GM12873 (cell line): Measurements from ENCODE around the gene RXRA.

Experiments used
- TF ChIP-seq, protein P1 (sequence below): IDR thresholded peaks from 2 replicates; pipeline ENCODE4 v1.5.1; 2012; ENCODE audit warnings: low read depth, mild to moderate bottlenecking, moderate library complexity, low read length, control low read depth; ENCODE audit not compliant: insufficient read depth; ENCODE audit errors: missing control alignments

RXRA gene

GRCh38 chr9:134460206-134460605, 134.0 kb downstream of the RXRA start:
- TF ChIP-seq, protein P1, sequence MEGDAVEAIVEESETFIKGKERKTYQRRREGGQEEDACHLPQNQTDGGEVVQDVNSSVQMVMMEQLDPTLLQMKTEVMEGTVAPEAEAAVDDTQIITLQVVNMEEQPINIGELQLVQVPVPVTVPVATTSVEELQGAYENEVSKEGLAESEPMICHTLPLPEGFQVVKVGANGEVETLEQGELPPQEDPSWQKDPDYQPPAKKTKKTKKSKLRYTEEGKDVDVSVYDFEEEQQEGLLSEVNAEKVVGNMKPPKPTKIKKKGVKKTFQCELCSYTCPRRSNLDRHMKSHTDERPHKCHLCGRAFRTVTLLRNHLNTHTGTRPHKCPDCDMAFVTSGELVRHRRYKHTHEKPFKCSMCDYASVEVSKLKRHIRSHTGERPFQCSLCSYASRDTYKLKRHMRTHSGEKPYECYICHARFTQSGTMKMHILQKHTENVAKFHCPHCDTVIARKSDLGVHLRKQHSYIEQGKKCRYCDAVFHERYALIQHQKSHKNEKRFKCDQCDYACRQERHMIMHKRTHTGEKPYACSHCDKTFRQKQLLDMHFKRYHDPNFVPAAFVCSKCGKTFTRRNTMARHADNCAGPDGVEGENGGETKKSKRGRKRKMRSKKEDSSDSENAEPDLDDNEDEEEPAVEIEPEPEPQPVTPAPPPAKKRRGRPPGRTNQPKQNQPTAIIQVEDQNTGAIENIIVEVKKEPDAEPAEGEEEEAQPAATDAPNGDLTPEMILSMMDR = no peak

GRCh38 chr9:134460896-134461295, 134.6 kb downstream of the RXRA start:
- TF ChIP-seq, protein P1 = no peak

GRCh38 chr9:134461426-134461982, 135.2 kb downstream of the RXRA start:
- TF ChIP-seq, protein P1 = no peak

DNA sequence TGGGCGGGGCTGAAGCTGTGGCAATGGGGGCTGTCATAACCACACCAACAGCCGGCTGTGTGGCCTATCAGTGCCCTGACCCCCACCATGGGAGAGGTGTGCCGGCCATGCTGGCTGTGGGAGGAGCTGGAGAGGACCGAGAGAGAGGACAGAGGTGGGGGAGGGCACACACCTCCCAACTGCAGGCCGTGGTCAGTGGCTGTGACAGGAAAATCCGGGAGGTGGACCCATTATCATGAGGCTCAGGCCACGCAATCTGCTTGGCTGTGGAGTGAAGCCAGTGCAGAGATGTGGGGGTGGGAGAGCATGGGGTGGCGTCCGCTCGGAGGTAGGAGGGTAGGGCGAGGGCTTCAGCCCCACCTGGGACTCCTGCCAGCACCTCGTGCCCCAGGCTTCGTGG, 136.1 kb downstream of the RXRA start:
- TF ChIP-seq, protein P1 = no peak

DNA sequence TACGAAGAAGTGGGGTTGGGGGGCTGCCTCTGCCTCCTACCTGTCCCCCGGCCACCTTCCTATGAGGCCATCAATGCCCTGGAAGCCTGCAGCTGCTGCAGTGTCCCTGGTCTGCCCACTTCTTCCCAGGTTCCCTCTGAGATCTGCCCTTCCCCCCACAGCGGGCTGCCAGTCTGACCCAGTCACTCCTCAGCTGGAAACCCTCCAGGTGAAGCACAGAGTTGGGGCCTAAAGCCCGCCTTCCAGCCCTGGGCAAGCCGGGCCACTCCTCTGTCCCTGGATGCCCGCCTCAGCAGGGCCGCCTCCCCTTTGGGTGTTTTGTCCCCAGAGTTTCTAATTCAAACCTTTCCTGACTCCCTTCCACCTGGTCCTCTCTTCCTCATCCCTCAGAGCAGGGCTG, 137.0 kb downstream of the RXRA start:
- TF ChIP-seq, protein P1 = no peak

DNA sequence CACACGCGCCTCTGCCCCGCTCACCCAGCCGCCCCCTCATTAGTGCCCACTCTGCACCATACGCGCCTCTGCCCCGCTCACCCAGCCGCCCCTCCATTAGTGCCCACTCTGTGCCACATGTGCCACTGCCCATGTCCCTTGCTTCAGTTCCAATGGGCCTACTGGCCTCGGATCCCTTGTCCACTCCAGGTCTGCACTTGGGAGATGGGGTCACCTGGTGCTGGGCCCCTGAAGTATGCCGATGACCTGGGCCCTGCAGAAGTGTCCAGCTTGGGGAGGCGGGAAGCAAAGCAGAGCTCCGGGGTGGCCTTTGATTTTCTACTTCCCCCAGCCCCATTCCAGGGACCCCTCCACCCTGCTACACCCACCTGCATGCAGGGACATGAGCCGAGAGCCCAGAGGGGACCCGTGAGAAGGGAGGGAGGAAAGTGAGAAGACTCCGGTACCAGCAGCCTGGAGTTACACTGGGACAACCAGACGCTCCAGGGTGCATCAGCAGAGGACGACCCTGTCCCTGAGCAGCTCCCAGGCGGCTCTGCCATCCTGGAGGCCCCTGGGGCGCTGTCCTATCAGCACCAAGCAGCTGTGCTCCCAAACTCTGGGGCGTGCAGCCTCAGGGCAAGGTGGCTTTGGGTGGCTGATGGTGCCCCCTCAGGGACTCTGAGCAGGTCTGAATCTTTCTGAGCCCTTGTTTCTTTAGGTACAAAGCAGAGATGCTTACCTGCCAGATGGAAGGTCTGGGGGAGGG, 140.8 kb downstream of the RXRA start:
- TF ChIP-seq, protein P1 = no peak

DNA sequence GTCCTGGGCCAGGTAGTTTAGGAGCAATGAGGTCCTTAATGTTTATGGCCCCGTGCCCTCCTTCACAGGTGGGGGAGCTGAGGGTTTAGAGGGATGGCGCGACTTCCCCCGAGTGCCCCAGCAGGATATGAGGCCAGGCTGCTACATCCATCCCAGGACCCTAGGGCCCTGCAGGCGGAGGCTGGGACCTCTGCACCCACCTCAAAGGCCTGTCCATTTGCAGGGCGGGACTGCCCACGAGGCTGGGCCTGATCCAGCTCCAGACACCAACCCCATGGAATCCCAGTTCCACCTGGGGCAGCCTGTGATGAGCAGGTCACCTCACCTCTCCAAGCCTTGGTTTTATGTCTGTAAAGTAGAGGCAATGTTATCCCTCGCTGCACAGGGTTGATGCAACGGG, 142.1 kb downstream of the RXRA start:
- TF ChIP-seq, protein P1 = no peak
